ENCODE data around the gene MCCC1.
"Not testable (repeated sequence)": the region's sequence is repeated elsewhere in the genome, so short reads cannot be mapped to it uniquely, and the experiment has no call there.

Gene MCCC1

GRCh38 chr3:183101040-183101439 is 1.7 kb upstream of the MCCC1 start:
- FAIRE-seq: not testable (repeated sequence)

GRCh38 chr3:183100376-183100775 is 1.1 kb upstream of the MCCC1 start:
- FAIRE-seq: no peak

- no peak for FAIRE-seq
Measured at GRCh38 chr3:183099838-183100204, 525 bp upstream of the MCCC1 start.

- FAIRE-seq: no peak
Measured at GRCh38 chr3:183098536-183099025, 715 bp downstream of the MCCC1 start.

GRCh38 chr3:183094711-183095110 is 4.6 kb downstream of the MCCC1 start:
- FAIRE-seq: no peak

GRCh38 chr3:183092256-183092655 is 7.0 kb downstream of the MCCC1 start:
- FAIRE-seq: no peak

- no peak for FAIRE-seq
Measured at GRCh38 chr3:183087184-183087583, 12.1 kb downstream of the MCCC1 start.

- no peak for FAIRE-seq
Measured at GRCh38 chr3:183085634-183086390, 13.5 kb downstream of the MCCC1 start.

- FAIRE-seq: no peak
Measured at GRCh38 chr3:183082355-183082915, 16.9 kb downstream of the MCCC1 start.

- FAIRE-seq: no peak
Measured at GRCh38 chr3:183081459-183082183, 17.7 kb downstream of the MCCC1 start.

GRCh38 chr3:183080628-183081027 is 18.7 kb downstream of the MCCC1 start:
- FAIRE-seq: no peak

GRCh38 chr3:183074881-183075280 is 24.4 kb downstream of the MCCC1 start:
- FAIRE-seq: no peak

GRCh38 chr3:183074261-183074660 is 25.0 kb downstream of the MCCC1 start:
- FAIRE-seq: no peak

- FAIRE-seq: no peak
Measured at GRCh38 chr3:183073839-183074238, 25.5 kb downstream of the MCCC1 start.

- no peak for FAIRE-seq
Measured at GRCh38 chr3:183070892-183071291, 28.4 kb downstream of the MCCC1 start.

GRCh38 chr3:183069086-183069485 is 30.2 kb downstream of the MCCC1 start:
- no peak for FAIRE-seq

GRCh38 chr3:183066891-183067290 is 32.4 kb downstream of the MCCC1 start:
- FAIRE-seq: not testable (repeated sequence)

- no peak for FAIRE-seq
Measured at GRCh38 chr3:183064475-183064874, 34.8 kb downstream of the MCCC1 start.

- no peak for FAIRE-seq
Measured at GRCh38 chr3:183061391-183062172, 37.7 kb downstream of the MCCC1 start.

- no peak for FAIRE-seq
Measured at GRCh38 chr3:183058351-183058750, 40.9 kb downstream of the MCCC1 start.

GRCh38 chr3:183050706-183051105 is 48.6 kb downstream of the MCCC1 start:
- FAIRE-seq: no peak

- no peak for FAIRE-seq
Measured at GRCh38 chr3:183046883-183047282, 52.4 kb downstream of the MCCC1 start.

Measured in A204.1 (cell line).